Stimulated activated CD4-positive, alpha-beta T cell treated with anti-CD3 and anti-CD28 coated beads, Interleukin-15, amount 100 ng/mL, for 1 hour (primary cell): ENCODE data around the gene LEMD1.

Source experiments
- DNase-seq, 2 donors: peaks; one replicate each; pipeline ENCODE4 v3.0.0-alpha.2; 2020; ENCODE audit warnings: low read depth in 1 of 2, low spot score in 1 of 2

Gene LEMD1

GRCh38 chr1:205356440-205357139 lies 65.3 kb downstream of the LEMD1 start, which contains the start of gene KLHDC8A:
TSS of gene KLHDC8A (minus strand) at chr1:205356922. CDS start at chr1:205343604, 13,318 bp downstream.
- DNase-seq, result no peak

GRCh38 chr1:205355075-205355453 lies 66.8 kb downstream of the LEMD1 start:
- DNase-seq, result no peak

- DNase-seq, result peak in 1 of 2 donors; percentile 11
Observed at GRCh38 chr1:205354259-205355074, 67.4 kb downstream of the LEMD1 start.

- no peak for DNase-seq
Observed at GRCh38 chr1:205353612-205354011, 68.2 kb downstream of the LEMD1 start.

GRCh38 chr1:205353191-205353590 lies 68.7 kb downstream of the LEMD1 start:
- DNase-seq, result no peak

- no peak for DNase-seq
Observed at GRCh38 chr1:205351984-205352713, 69.7 kb downstream of the LEMD1 start.

- no peak for DNase-seq
Observed at GRCh38 chr1:205350691-205351141, 71.1 kb downstream of the LEMD1 start.

GRCh38 chr1:205350124-205350523 lies 71.7 kb downstream of the LEMD1 start:
- no peak for DNase-seq

- no peak for DNase-seq
Observed at GRCh38 chr1:205348554-205349487, 73.0 kb downstream of the LEMD1 start.

- no peak for DNase-seq
Observed at GRCh38 chr1:205346956-205347574, 74.8 kb downstream of the LEMD1 start.

- no peak for DNase-seq
Observed at GRCh38 chr1:205345761-205346160, 76.1 kb downstream of the LEMD1 start.

GRCh38 chr1:205344066-205344928 lies 77.6 kb downstream of the LEMD1 start:
- DNase-seq, result peak; percentile 6 to 40

- no peak for DNase-seq
Observed at GRCh38 chr1:205343431-205344065, 78.3 kb downstream of the LEMD1 start.

- no peak for DNase-seq
Observed at GRCh38 chr1:205342986-205343385, 78.9 kb downstream of the LEMD1 start.

- no peak for DNase-seq
Observed at GRCh38 chr1:205340676-205341075, 81.2 kb downstream of the LEMD1 start.

- no peak for DNase-seq
Observed at GRCh38 chr1:205339717-205340116, 82.1 kb downstream of the LEMD1 start.

- DNase-seq, result no peak
Observed at GRCh38 chr1:205339197-205339702, 82.6 kb downstream of the LEMD1 start.

GRCh38 chr1:205338011-205338410 lies 83.8 kb downstream of the LEMD1 start:
- DNase-seq, result no peak
